Measurements from ENCODE around the gene CASS4. TPM values are rescaled to one million over a fixed set of nuclear protein-coding genes. Genes with fewer than 3 reads are reported as not detected.

The CASS4 gene
- total RNA-seq, 2 donors from 2014 or later = 0.65 to 0.80 TPM

DNA sequence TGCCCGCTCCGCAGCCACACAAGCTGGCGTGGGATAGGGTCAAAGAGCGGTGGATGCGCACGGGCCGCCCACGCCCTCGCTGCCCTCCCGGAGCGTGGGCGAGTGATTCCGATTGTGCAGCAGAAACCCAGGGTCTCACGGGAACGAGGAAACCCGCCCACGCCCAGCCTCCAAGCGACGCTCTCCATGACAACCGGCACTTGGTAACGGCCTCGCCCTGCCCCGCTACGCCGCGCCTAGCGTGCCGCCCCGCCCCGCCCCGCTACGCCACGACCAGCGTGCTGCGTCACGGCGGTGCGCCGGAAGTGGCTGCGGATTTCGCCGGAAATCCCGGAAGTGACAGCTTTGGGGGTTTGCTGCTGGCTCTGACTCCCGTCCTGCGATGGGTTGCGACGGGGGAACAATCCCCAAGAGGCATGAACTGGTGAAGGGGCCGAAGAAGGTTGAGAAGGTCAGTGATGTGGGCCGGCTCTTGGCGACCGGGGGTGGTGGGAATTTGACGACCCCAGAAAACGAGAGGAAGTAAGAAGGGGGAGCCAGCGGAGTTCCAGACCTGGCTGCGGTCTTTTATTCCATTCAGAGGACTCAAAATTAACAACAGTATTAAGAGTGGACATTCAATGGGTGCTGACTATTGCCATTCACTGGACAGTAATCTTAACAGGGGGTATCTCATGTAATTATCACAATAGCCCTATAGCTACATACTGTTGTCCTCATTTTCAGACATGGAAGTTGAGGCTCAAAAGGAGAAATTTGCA, 56.4 kb downstream of the CASS4 start, which contains the start of gene RTF2:
RTF2 (plus strand) TSS at position 312 of the 761 bp plus-strand sequence; CDS start at position 383, 71 bp downstream.
- DNase-seq (peak; percentile 96), ATAC-seq (peak; percentile 100)
- intact Hi-C loops (cut with DNase I) = loop anchor here in 1 of 2 donors (5.0 kb wide), 1 partner anchor 66 kb away; no protein-coding TSS in a partner anchor

DNA sequence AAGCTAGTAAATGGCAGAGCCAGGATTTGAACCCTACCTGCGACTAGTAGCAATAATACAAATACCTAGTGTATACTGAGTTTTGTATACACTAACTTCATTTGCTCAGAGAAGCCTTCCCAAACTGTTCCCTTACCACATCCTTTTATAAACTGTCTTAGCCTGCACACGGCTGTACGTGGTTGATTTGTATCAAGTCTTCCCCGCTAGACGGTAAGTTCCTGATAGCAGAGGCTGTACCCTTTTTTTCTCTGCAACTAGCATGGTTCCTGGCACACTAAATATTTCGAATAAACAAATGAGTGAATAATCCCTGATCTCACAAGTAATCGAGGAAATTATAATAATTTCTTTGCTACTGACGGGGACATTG, 57.0 kb downstream of the CASS4 start:
- no peak for DNase-seq
- intact Hi-C loops (cut with DNase I) = loop anchor here in 1 of 2 donors (5.0 kb wide), 1 partner anchor 67 kb away; no protein-coding TSS in a partner anchor
- ATAC-seq = no peak

- DNase-seq (no peak), ATAC-seq (no peak)
- intact Hi-C loops (cut with DNase I) = no loop called here
Measured at GRCh38 chr20:56483970-56484369, 71.9 kb downstream of the CASS4 start.

GRCh38 chr20:56487216-56487615, 75.2 kb downstream of the CASS4 start:
- intact Hi-C loops (cut with DNase I) = no loop called here
- ATAC-seq (no peak), DNase-seq (no peak)

GRCh38 chr20:56488566-56488965, 76.5 kb downstream of the CASS4 start:
- ATAC-seq (no peak), DNase-seq (no peak)
- intact Hi-C loops (cut with DNase I) = no loop called here

DNA sequence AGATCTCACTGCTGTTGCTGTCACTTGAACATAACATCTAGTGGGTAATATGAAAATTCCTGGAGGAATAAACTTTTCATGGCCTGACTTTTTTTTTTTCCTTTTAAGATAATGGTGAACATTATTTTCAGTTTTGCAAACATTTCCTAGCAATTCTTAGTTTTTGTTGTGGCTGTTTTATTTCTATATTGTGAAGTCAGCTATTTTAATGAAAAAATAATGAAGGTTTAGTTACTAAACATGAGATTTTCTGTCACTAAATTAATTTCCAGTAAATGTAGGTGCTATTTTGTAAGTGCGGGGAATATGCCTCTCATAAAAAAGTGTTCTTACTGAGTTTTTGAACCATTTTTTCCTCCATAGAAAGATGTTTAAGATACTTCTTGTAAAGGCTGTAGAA, 89.1 kb downstream of the CASS4 start:
- no peak for ATAC-seq
- DNase-seq = no peak
- intact Hi-C loops (cut with DNase I) = no loop called here

- no peak for DNase-seq
- intact Hi-C loops (cut with DNase I) = no loop called here
- no peak for ATAC-seq
Measured at GRCh38 chr20:56503916-56504315, 91.9 kb downstream of the CASS4 start.

GRCh38 chr20:56504373-56505005, 92.4 kb downstream of the CASS4 start:
- DNase-seq = no peak
- ATAC-seq = no peak
- intact Hi-C loops (cut with DNase I) = no loop called here

DNA sequence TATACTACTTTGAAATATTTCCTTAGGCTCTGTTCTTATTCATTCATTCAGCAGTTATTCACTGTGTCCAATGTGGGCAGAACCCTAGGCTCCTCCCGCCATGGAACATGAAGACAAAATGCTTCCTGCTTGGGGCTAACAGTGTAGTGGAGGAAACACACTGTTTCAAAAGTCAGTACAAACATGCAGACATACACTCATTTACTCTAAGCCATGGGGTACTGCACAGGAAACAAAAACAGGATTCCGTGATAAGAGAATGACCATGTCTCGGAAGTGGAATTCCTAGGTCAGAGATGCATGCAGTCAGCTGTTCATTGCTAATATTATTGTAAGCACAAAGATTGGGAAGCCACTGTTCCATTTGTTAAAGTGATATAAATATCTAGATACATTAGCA, 94.0 kb downstream of the CASS4 start:
- no peak for ATAC-seq
- DNase-seq = no peak
- intact Hi-C loops (cut with DNase I) = no loop called here

Other genes starting within 250 kb of the CASS4 start
- gene MC3R, start 163.5 kb upstream of the CASS4 start, total RNA-seq = not detected
- 10 to 100 TPM; 31.1 to 32.9 TPM for gene FAM210B, start 53.3 kb upstream of the CASS4 start, total RNA-seq
- 10 to 100 TPM in 1 of 2 donors, 1 to 10 TPM in 1; 8.9 to 10.3 TPM for gene AURKA, start 20.0 kb upstream of the CASS4 start, total RNA-seq
- 10 to 100 TPM; 20.2 to 20.9 TPM for gene CSTF1, start 19.6 kb upstream of the CASS4 start, total RNA-seq
- gene RTF2, start 56.4 kb downstream of the CASS4 start, total RNA-seq = 10 to 100 TPM; 68.6 to 73.2 TPM
- gene FAM209A, start 112.5 kb downstream of the CASS4 start, total RNA-seq = not detected
- gene FAM209B, start 121.0 kb downstream of the CASS4 start, total RNA-seq = not detected
- under 1 TPM; 0.47 to 0.56 TPM for gene TFAP2C, start 217.0 kb downstream of the CASS4 start, total RNA-seq

Measured in left cardiac atrium (tissue), 4 donors.